ENCODE results near the gene SYT11.

GRCh38 chr1:155867766-155868165, 8.4 kb downstream of the SYT11 start:
- no peak for TF ChIP-seq CTCF (IDR thresholded peaks at IDR 0.05)
- TF ChIP-seq POLR2A (IDR thresholded peaks at IDR 0.05): no peak

All from lower leg skin (tissue), 3 donors.